ENCODE results near the gene INTS14. TPM values are rescaled to one million over a fixed set of nuclear protein-coding genes. Genes with fewer than 3 reads are reported as not detected.
"Not testable (repeated sequence)": the region's sequence is repeated elsewhere in the genome, so short reads cannot be mapped to it uniquely, and the experiment has no call there.

INTS14 gene
- polyA plus RNA-seq, 3 donors from 2014 or later, result 16.4 to 30.5 (median 18.6) TPM

GRCh38 chr15:65620833-65621232 is 9.9 kb upstream of the INTS14 start:
- no peak overlapping the region for H3K27ac Mint-ChIP-seq
- H3K4me1 Mint-ChIP-seq, result no peaks in the 10 kb centered on the region
- peaks cover 0 to 2% (median 1%) of the 10 kb centered on the region in 3 donors for H3K27me3 Mint-ChIP-seq (ENCODE audit: low read depth in 3 of 3)
- peaks cover 0 to 2% (median 0%) of the 10 kb centered on the region in 6 donors for H3K9me3 Mint-ChIP-seq
- H3K4me3 Mint-ChIP-seq, result no peak overlapping the region
- H3K36me3 Mint-ChIP-seq, result peaks cover 12 to 19% (median 17%) of the 10 kb centered on the region in 3 donors
- no peak for DNase-seq

GRCh38 chr15:65619626-65620290 is 8.8 kb upstream of the INTS14 start:
- no peak for DNase-seq
- Mint-ChIP-seq H3K4me3 (no peak overlapping the region), H3K27me3 (ENCODE audit: low read depth in 3 of 3) (peaks cover 0 to 2% (median 1%) of the 10 kb centered on the region in 3 donors), H3K36me3 (peaks cover 7 to 14% (median 8%) of the 10 kb centered on the region in 3 donors), H3K4me1 (no peaks in the 10 kb centered on the region), H3K27ac (no peak overlapping the region), H3K9me3 (peaks cover 0 to 2% (median 0%) of the 10 kb centered on the region in 6 donors)

GRCh38 chr15:65618560-65619109 is 7.7 kb upstream of the INTS14 start:
- no peak overlapping the region for H3K4me3 Mint-ChIP-seq
- H3K27ac Mint-ChIP-seq, result no peak overlapping the region
- no peak for DNase-seq
- peaks cover 0 to 2% of the 10 kb centered on the region in 2 donors for H3K4me1 Mint-ChIP-seq
- H3K27me3 Mint-ChIP-seq (ENCODE audit: low read depth in 3 of 3), result peaks cover 0 to 3% (median 1%) of the 10 kb centered on the region in 3 donors
- peaks cover 0 to 7% (median 0%) of the 10 kb centered on the region in 3 donors for H3K36me3 Mint-ChIP-seq
- H3K9me3 Mint-ChIP-seq, result peaks cover 0 to 2% (median 0%) of the 10 kb centered on the region in 6 donors

- H3K9me3 Mint-ChIP-seq; H3K4me3 Mint-ChIP-seq; H3K27me3 Mint-ChIP-seq (ENCODE audit: low read depth in 3 of 3); DNase-seq; H3K36me3 Mint-ChIP-seq; H3K27ac Mint-ChIP-seq: not testable (repeated sequence)
- H3K4me1 Mint-ChIP-seq, result peaks cover 19 to 20% of the 10 kb centered on the region in 2 donors
Observed at GRCh38 chr15:65615887-65616286, 5.0 kb upstream of the INTS14 start.

- peak overlapping the region in 5 of 6 donors; percentile 96 to 100 (median 99) for H3K27ac Mint-ChIP-seq
Observed at GRCh38 chr15:65612949-65613744, 2.2 kb upstream of the INTS14 start.

GRCh38 chr15:65612616-65612946 is 1.6 kb upstream of the INTS14 start:
- Mint-ChIP-seq H3K4me1 (peaks cover 32 to 35% of the 10 kb centered on the region in 2 donors), H3K27ac (peak overlapping the region; percentile 93 to 100 (median 98)), H3K4me3 (peak overlapping the region; percentile 41 to 100 (median 96)), H3K9me3 (peaks cover 0 to 2% (median 0%) of the 10 kb centered on the region in 6 donors), H3K27me3 (ENCODE audit: low read depth in 3 of 3) (peaks cover 4 to 9% (median 7%) of the 10 kb centered on the region in 3 donors), H3K36me3 (peaks cover 0 to 7% (median 0%) of the 10 kb centered on the region in 3 donors)
- no peak for DNase-seq

More at GRCh38 chr15:65612949-65613744, 2.2 kb upstream of the INTS14 start:
- Mint-ChIP-seq H3K4me1 (peaks cover 32 to 35% of the 10 kb centered on the region in 2 donors), H3K9me3 (peaks cover 0 to 2% (median 0%) of the 10 kb centered on the region in 6 donors), H3K27me3 (ENCODE audit: low read depth in 3 of 3) (peaks cover 4 to 9% (median 7%) of the 10 kb centered on the region in 3 donors), H3K36me3 (peaks cover 0 to 7% (median 0%) of the 10 kb centered on the region in 3 donors), H3K4me3 (peak overlapping the region in 2 of 5 donors; percentile 4 to 20)
- no peak for DNase-seq

GRCh38 chr15:65611888-65612615 is 1.1 kb upstream of the INTS14 start:
- no peaks in the 10 kb centered on the region for H3K9me3 Mint-ChIP-seq
- peaks cover 4 to 9% (median 7%) of the 10 kb centered on the region in 3 donors for H3K27me3 Mint-ChIP-seq (ENCODE audit: low read depth in 3 of 3)
- H3K4me1 Mint-ChIP-seq, result peaks cover 32 to 35% of the 10 kb centered on the region in 2 donors
- no peak for DNase-seq
- H3K4me3 Mint-ChIP-seq, result peak overlapping the region; percentile 95 to 100 (median 96)
- peak overlapping the region; percentile 93 to 100 (median 98) for H3K27ac Mint-ChIP-seq
- peaks cover 0 to 2% (median 0%) of the 10 kb centered on the region in 3 donors for H3K36me3 Mint-ChIP-seq

GRCh38 chr15:65603559-65603958 is 7.4 kb downstream of the INTS14 start:
- H3K4me1 Mint-ChIP-seq, result peaks cover 0 to under 1% of the 10 kb centered on the region in 2 donors
- H3K4me3 Mint-ChIP-seq, result no peak overlapping the region
- DNase-seq, result no peak
- peaks cover 2 to 16% (median 3%) of the 10 kb centered on the region in 3 donors for H3K36me3 Mint-ChIP-seq
- H3K27me3 Mint-ChIP-seq (ENCODE audit: low read depth in 3 of 3), result no peaks in the 10 kb centered on the region
- H3K27ac Mint-ChIP-seq, result no peak overlapping the region
- no peaks in the 10 kb centered on the region for H3K9me3 Mint-ChIP-seq

GRCh38 chr15:65603134-65603533 is 7.8 kb downstream of the INTS14 start:
- no peak for DNase-seq
- Mint-ChIP-seq H3K27ac (no peak overlapping the region), H3K27me3 (ENCODE audit: low read depth in 3 of 3) (no peaks in the 10 kb centered on the region), H3K9me3 (no peaks in the 10 kb centered on the region), H3K4me3 (no peak overlapping the region), H3K4me1 (no peaks in the 10 kb centered on the region), H3K36me3 (peaks cover 4 to 20% (median 5%) of the 10 kb centered on the region in 3 donors)

- Mint-ChIP-seq H3K36me3 (peaks cover 7 to 29% (median 9%) of the 10 kb centered on the region in 3 donors), H3K27ac (no peak overlapping the region), H3K4me1 (no peaks in the 10 kb centered on the region), H3K27me3 (ENCODE audit: low read depth in 3 of 3) (no peaks in the 10 kb centered on the region), H3K4me3 (no peak overlapping the region), H3K9me3 (no peaks in the 10 kb centered on the region)
- DNase-seq, result no peak
Observed at GRCh38 chr15:65599677-65600076, 11.3 kb downstream of the INTS14 start.

- Mint-ChIP-seq H3K27me3 (ENCODE audit: low read depth in 3 of 3) (no peaks in the 10 kb centered on the region), H3K36me3 (peaks cover 8 to 28% (median 11%) of the 10 kb centered on the region in 3 donors), H3K27ac (no peak overlapping the region), H3K4me1 (no peaks in the 10 kb centered on the region), H3K4me3 (no peak overlapping the region), H3K9me3 (no peaks in the 10 kb centered on the region)
- no peak for DNase-seq
Observed at GRCh38 chr15:65598468-65598867, 12.5 kb downstream of the INTS14 start.

GRCh38 chr15:65595960-65596359 is 15.0 kb downstream of the INTS14 start:
- DNase-seq, result peak in 1 of 3 donors; percentile 13
- Mint-ChIP-seq H3K4me3 (no peak overlapping the region), H3K9me3 (no peaks in the 10 kb centered on the region), H3K36me3 (peaks cover 20 to 41% (median 26%) of the 10 kb centered on the region in 3 donors), H3K27me3 (ENCODE audit: low read depth in 3 of 3) (no peaks in the 10 kb centered on the region), H3K4me1 (no peaks in the 10 kb centered on the region), H3K27ac (no peak overlapping the region)

GRCh38 chr15:65587094-65587493 is 23.8 kb downstream of the INTS14 start:
- Mint-ChIP-seq H3K36me3 (peaks cover 35 to 68% (median 48%) of the 10 kb centered on the region in 3 donors), H3K9me3 (no peaks in the 10 kb centered on the region), H3K27ac (peak overlapping the region in 1 of 6 donors; percentile 46), H3K4me1 (peaks cover 19 to 27% of the 10 kb centered on the region in 2 donors), H3K27me3 (ENCODE audit: low read depth in 3 of 3) (peaks cover 0 to 4% (median 2%) of the 10 kb centered on the region in 3 donors), H3K4me3 (no peak overlapping the region)
- DNase-seq, result no peak
